Measurements from ENCODE around the gene ACTA2. TPM values are rescaled to one million over a fixed set of nuclear protein-coding genes. Genes with fewer than 3 reads are reported as not detected.

ACTA2 gene
- total RNA-seq, 1 experiment from 2014 or later, result 5.3 TPM

DNA sequence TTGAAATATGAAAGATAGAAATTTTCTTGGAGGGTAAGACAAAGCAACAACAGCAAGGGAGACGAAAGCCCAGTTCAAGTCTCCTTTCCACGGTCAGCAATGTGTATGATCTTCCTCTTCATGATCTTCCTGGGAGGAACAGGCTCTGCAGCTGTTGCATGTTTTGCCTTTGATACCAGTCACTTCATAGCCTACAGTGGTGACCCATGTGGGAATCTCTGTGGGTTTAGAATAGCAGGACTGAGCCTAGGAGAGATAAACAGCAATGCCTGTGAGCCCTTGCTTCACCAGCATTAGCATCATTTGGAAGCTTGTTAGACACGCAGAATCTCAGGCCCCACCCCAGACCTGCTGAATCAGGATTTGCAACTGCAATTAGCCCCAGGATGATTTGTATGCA is 40.7 kb downstream of the ACTA2 start:
- no peak overlapping the region for H2AFZ ChIP-seq
- no peaks in the 10 kb centered on the region for H3K27me3 ChIP-seq (ENCODE audit: insufficient read depth, low read depth)
- no peak overlapping the region for H3K27ac ChIP-seq
- no peaks in the 10 kb centered on the region for H3F3A ChIP-seq (ENCODE audit: insufficient read depth, low read depth)
- no TSS peak for BruUV-seq (replicated peaks)
- no peak overlapping the region for H3K4me2 ChIP-seq
- no peaks in the 10 kb centered on the region for H3K79me2 ChIP-seq (ENCODE audit: low read depth)
- intact Hi-C loops (cut with micrococcal nuclease; ENCODE audit: unreplicated experiment), result no loop called here
- TF ChIP-seq, protein P1, sequence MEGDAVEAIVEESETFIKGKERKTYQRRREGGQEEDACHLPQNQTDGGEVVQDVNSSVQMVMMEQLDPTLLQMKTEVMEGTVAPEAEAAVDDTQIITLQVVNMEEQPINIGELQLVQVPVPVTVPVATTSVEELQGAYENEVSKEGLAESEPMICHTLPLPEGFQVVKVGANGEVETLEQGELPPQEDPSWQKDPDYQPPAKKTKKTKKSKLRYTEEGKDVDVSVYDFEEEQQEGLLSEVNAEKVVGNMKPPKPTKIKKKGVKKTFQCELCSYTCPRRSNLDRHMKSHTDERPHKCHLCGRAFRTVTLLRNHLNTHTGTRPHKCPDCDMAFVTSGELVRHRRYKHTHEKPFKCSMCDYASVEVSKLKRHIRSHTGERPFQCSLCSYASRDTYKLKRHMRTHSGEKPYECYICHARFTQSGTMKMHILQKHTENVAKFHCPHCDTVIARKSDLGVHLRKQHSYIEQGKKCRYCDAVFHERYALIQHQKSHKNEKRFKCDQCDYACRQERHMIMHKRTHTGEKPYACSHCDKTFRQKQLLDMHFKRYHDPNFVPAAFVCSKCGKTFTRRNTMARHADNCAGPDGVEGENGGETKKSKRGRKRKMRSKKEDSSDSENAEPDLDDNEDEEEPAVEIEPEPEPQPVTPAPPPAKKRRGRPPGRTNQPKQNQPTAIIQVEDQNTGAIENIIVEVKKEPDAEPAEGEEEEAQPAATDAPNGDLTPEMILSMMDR (conservative IDR thresholded peaks at IDR 0.05), result no peak
- TF ChIP-seq EZH2 (IDR thresholded peaks at IDR 0.05; ENCODE audit: low read depth), result no peak
- no peak for DNase-seq
- H3K4me3 ChIP-seq, result no peak overlapping the region
- no peaks in the 10 kb centered on the region for H3K9me2 ChIP-seq (ENCODE audit: insufficient read depth)
- no peaks in the 10 kb centered on the region for H3K9me3 ChIP-seq (ENCODE audit: insufficient read depth, low read depth)
- ChIA-PET CTCF (no interaction called here), POLR2A (ENCODE audit: unreplicated experiment) (no interaction called here)
- no peaks in the 10 kb centered on the region for H3K4me1 ChIP-seq (replicated peaks; ENCODE audit: insufficient read depth)
- H4K20me1 ChIP-seq (ENCODE audit: insufficient read depth), result no peaks in the 10 kb centered on the region
- H3K36me3 ChIP-seq (ENCODE audit: low read depth), result no peaks in the 10 kb centered on the region; the same call in 1 of the 2 replicates

DNA sequence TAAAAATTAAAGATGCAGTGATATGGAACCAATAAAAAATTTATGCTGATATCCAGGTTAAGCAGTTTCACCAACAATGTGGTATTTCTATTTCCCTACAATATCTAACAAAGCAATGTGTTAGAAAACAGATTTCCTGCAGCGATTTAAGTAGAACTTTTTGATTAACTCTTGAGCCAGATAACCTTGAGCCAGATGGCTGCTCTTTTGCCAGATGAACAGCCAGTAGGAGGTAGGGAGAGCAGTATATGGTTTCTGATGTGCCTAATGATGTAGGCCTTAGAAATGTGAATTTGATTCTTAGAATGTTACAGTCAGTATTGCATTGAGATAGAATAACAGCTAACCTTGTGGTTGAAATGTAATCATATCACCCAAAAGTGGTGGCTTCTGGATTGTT is 41.5 kb downstream of the ACTA2 start:
- Histone ChIP-seq H3K27me3 (ENCODE audit: insufficient read depth, low read depth) (no peaks in the 10 kb centered on the region), H3F3A (ENCODE audit: insufficient read depth, low read depth) (no peaks in the 10 kb centered on the region), H3K4me3 (no peak overlapping the region), H3K36me3 (ENCODE audit: low read depth) (no peaks in the 10 kb centered on the region; the same call in 1 of the 2 replicates), H4K20me1 (ENCODE audit: insufficient read depth) (no peaks in the 10 kb centered on the region), H2AFZ (no peak overlapping the region), H3K4me1 (replicated peaks; ENCODE audit: insufficient read depth) (no peaks in the 10 kb centered on the region), H3K4me2 (no peak overlapping the region), H3K9me2 (ENCODE audit: insufficient read depth) (no peaks in the 10 kb centered on the region), H3K79me2 (ENCODE audit: low read depth) (no peaks in the 10 kb centered on the region), H3K27ac (no peak overlapping the region), H3K9me3 (ENCODE audit: insufficient read depth, low read depth) (no peaks in the 10 kb centered on the region)
- POLR2A ChIA-PET (ENCODE audit: unreplicated experiment), result no interaction called here
- TF ChIP-seq EZH2 (IDR thresholded peaks at IDR 0.05; ENCODE audit: low read depth), result no peak
- TF ChIP-seq, protein P1 (conservative IDR thresholded peaks at IDR 0.05), result no peak
- BruUV-seq (replicated peaks), result no TSS peak
- CTCF ChIA-PET, result no interaction called here
- DNase-seq, result no peak
- intact Hi-C loops (cut with micrococcal nuclease; ENCODE audit: unreplicated experiment), result no loop called here

DNA sequence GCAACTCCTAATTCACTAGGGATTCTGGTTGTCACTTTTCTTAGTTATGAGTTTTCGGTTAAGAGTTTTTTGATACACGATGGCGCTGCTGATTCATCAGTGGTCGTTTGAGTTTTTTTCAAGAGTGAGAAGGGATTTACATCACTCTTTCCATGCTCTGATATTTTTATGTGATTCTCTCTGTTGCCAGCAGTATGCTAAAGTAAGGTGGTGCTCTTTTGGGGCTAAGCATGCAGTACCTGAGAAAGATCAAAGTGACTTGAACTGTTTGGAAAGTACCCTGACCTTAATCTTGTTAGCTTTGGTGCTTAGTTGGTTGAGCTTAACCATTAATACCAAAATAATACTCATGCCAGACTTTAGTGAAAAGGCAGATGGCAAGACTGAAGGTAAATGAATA is 44.4 kb downstream of the ACTA2 start:
- no peaks in the 10 kb centered on the region for H4K20me1 ChIP-seq (ENCODE audit: insufficient read depth)
- no peaks in the 10 kb centered on the region for H3K4me1 ChIP-seq (replicated peaks; ENCODE audit: insufficient read depth)
- no peaks in the 10 kb centered on the region for H3K9me2 ChIP-seq (ENCODE audit: insufficient read depth)
- no peaks in the 10 kb centered on the region for H3K27me3 ChIP-seq (ENCODE audit: insufficient read depth, low read depth)
- TF ChIP-seq EZH2 (IDR thresholded peaks at IDR 0.05; ENCODE audit: low read depth), result no peak
- TF ChIP-seq, protein P1 (conservative IDR thresholded peaks at IDR 0.05), result no peak
- no peak overlapping the region for H3K4me3 ChIP-seq
- CTCF ChIA-PET, result no interaction called here
- no peaks in the 10 kb centered on the region for H3K79me2 ChIP-seq (ENCODE audit: low read depth)
- H3F3A ChIP-seq (ENCODE audit: insufficient read depth, low read depth), result no peaks in the 10 kb centered on the region
- no TSS peak for BruUV-seq (replicated peaks)
- H3K27ac ChIP-seq, result no peak overlapping the region
- H3K9me3 ChIP-seq (ENCODE audit: insufficient read depth, low read depth), result no peaks in the 10 kb centered on the region
- intact Hi-C loops (cut with micrococcal nuclease; ENCODE audit: unreplicated experiment), result no loop called here
- POLR2A ChIA-PET (ENCODE audit: unreplicated experiment), result no interaction called here
- H3K4me2 ChIP-seq, result no peak overlapping the region
- H2AFZ ChIP-seq, result no peak overlapping the region
- no peak for DNase-seq
- no peaks in the 10 kb centered on the region for H3K36me3 ChIP-seq (ENCODE audit: low read depth)

Measured in PC-9 (cell line).